Stimulated activated CD8-positive, alpha-beta memory T cell treated with anti-CD3 and anti-CD28 coated beads, Interleukin-2, amount 100 ng/mL, for 1 hour (primary cell): ENCODE measurements around the gene PACSIN3.

Experiments used
- DNase-seq, 2 donors: peaks; one replicate each; pipeline ENCODE4 v3.0.0-alpha.2; 2020; ENCODE audit warnings: low read depth in 2 of 2

Gene PACSIN3

DNA sequence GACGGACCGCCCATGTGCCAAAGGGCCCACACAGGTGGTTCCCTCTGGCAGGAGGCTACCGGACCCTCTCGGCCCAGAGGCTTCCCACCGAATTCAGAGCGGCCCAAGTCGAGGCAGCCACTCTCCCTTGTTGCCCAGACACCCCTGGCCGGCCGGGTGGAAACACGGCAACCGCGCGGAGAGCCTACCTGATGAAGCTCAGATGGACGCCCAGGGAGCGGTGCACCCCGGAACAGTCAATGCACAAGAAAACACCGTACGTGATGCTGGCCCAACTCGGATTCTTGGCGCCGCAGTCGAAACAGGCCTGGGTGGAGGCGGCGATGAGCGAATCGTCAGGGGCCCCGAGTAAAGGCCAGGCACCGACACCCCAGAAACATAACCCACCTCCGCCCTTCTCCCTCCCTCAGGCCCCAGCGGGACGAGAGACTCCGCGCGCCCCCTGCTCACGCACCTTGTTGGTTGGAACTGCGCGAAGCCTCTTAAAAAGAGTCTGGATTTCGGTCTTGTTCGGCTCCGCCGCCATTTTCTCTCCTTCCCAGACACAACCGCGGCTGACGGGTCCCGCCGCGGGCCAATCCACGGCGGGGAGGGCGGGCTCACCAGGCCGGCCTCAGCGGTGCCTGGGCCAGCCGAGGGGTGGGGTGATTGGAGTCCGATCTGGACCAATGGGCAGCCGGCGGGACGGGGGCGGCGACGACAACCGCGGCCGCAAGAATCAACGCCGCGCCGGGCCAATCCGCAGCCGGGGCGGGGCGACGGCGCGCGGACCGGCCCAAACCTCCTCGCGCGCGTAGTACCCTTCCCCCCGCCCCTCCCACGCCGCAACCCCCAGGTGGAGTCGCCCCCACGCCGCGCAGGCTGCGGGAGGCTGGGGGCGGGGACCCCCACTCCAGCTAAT, 9.7 kb downstream of the PACSIN3 start, which contains the start of gene ARFGAP2:
Gene ARFGAP2, minus strand, starts transcription at position 552 of the 901 bp plus-strand sequence. Its CDS starts 26 bp downstream, at position 526.
- peak; percentile 91 to 93 for DNase-seq

DNA sequence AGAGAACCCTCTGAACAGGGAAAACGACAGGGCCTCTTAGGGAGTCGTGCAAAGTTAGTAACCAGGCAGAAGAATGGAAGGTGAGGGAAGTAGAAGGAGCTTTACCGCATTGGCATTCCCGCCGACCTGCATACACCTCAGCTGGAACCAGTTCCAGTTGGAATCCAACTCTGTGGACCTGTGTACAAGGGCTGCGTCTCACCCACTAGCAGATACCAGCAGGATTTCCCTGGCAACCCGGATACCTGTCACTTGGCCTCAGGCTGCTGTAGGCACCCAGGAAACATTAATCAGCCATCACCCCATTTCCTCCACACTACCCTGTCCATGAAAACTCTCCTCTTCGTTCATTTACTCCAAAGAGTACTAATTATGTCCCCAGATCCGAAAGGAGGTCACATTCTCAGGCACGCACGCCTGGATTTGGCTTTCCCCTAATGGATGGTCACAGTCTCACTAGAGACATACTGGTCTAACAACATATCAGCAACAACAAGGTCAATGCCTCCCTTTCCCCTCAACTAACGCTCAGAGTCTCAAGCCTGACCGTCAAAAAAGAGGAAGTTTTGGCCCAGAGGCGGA, 10.4 kb downstream of the PACSIN3 start:
- DNase-seq: no peak

GRCh38 chr11:47172740-47173336, 13.4 kb downstream of the PACSIN3 start:
- no peak for DNase-seq

- no peak for DNase-seq
These were observed 14.4 kb downstream of the PACSIN3 start for GRCh38 chr11:47171856-47172255.

GRCh38 chr11:47171061-47171838, 15.0 kb downstream of the PACSIN3 start:
- no peak for DNase-seq

DNA sequence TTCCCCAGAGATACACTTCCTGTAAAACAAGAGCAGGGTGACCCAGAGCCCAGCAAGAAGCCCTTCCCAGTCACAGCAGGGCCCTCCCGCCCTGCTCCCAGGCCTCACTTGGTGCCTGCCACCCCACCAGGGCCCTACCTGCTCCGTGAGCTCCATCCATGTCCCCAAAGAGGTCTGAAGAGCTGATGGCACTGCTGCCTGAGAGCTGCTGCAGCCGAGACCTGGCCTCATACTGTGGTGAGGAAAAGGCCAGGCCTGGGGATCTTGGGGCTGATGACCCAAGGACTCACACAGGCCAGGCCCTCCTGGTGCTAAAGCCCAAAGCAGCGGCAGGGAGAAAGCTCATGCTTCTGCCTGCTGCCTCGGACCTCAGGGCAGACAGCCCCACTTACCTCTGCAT, 19.9 kb downstream of the PACSIN3 start:
- DNase-seq: no peak

DNA sequence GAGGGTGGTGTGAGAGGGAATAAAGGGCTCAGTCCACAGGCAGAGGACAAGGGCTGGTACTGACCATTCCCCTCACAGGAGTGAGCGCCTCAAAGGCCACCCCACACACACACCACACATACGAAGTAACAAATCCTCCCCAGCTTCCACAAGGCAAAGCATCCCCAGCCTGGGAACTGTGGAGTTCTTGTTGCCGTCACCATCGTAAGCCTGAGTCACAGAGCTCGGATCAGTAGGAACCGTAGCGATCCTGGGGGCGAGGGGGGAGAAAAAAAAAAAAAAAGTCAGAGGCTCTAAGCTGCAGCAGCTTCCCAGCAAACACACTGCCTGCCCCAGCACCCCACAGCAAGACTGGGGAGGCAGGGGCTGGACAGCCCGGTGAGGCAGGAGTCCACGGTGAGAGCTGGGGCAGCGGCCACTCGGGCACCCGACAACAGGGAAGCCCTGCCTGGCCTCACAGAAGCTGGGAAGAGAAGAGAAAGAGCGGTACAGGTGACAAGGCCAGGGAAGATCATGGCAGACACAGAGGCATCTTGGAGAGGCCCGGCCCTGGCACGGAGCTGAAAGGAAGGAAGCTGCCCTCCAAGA, 20.9 kb downstream of the PACSIN3 start:
- no peak for DNase-seq

GRCh38 chr11:47164321-47164720, 21.9 kb downstream of the PACSIN3 start:
- no peak for DNase-seq

GRCh38 chr11:47163898-47164297, 22.3 kb downstream of the PACSIN3 start:
- DNase-seq: no peak

GRCh38 chr11:47163193-47163592, 23.0 kb downstream of the PACSIN3 start:
- no peak for DNase-seq

GRCh38 chr11:47162426-47162825, 23.8 kb downstream of the PACSIN3 start:
- DNase-seq: no peak

DNA sequence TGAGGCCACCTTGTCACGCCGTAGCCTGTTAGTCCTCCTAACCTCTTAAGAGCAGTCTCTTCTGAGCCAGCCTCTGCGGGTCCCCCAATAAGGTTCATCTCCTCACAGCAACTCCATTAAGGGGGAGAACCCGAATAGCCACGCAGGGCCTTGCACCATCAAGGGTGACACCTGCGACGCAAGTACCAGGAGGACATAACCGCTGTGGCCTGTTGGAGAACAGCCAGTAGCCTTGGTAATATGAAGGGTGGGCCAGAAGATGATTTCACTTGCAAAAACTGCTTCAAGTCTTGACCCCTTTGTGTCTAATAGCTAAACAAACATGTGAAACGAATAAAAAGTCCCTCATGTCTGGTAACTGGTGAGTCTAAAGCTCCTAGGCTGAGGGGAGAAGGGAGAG, 24.3 kb downstream of the PACSIN3 start:
- no peak for DNase-seq

DNA sequence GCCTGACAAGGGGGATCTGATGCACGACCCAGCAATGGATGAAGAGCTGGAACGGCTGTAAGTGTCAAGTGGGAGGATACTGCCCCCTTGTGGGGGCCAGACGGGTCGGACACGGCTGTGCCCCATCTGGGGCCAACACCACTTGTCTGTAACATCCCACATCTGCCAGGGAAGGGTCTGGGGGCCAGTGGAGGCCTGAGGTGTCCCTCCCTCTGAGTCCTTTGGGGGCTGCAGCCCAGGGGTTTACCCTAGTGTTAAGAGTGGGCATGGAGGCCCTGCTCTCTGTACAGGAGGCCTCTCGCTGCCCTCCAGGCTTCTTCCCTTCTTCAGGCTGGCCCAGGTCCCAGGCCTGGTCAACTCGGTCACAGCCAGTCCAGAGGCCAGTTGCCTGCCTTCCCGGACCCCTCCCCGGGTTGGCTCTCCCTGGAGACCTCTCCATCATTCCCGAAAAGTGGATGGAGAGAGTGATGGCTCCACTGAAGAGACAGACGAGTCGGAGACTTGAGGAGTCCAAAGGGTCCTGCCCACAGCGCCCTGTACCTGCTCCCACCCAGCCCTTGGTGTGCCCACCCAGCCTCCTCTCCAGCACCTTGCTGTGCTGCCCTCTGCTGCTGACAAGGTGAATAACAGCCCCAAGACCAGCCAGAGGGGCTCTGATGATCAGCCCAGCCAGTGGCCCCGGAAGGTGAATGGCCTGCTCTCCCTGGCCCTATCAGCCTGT, 24.9 kb downstream of the PACSIN3 start:
- DNase-seq: peak in 1 of 2 donors; percentile 40

- DNase-seq: no peak
These were observed 25.5 kb downstream of the PACSIN3 start for GRCh38 chr11:47160753-47161133.

GRCh38 chr11:47158242-47158641, 28.0 kb downstream of the PACSIN3 start:
- no peak for DNase-seq

- no peak for DNase-seq
These were observed 28.4 kb downstream of the PACSIN3 start for GRCh38 chr11:47157805-47158204.

- DNase-seq: no peak
These were observed 29.3 kb downstream of the PACSIN3 start for GRCh38 chr11:47156951-47157350.

DNA sequence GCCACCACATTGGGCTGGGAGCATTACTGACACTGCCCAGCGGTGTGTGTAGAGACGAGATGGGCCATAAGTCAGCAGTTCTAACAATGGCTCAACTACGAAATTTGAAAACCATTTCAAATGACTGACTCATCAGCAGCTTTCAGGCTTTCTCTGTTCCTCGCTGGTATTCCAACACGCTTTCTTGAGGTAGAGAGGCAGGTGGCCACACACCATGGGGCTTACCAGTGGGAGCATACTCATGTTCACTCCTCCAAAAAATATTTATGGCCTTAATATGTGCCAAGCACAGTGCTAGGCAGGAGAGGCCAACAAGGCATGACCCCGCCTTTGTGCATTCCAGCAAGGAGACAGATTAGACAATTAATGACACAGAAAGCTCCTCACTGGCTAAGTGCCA, 29.9 kb downstream of the PACSIN3 start:
- DNase-seq: no peak

- no peak for DNase-seq
These were observed 30.4 kb downstream of the PACSIN3 start for GRCh38 chr11:47155879-47156278.

DNA sequence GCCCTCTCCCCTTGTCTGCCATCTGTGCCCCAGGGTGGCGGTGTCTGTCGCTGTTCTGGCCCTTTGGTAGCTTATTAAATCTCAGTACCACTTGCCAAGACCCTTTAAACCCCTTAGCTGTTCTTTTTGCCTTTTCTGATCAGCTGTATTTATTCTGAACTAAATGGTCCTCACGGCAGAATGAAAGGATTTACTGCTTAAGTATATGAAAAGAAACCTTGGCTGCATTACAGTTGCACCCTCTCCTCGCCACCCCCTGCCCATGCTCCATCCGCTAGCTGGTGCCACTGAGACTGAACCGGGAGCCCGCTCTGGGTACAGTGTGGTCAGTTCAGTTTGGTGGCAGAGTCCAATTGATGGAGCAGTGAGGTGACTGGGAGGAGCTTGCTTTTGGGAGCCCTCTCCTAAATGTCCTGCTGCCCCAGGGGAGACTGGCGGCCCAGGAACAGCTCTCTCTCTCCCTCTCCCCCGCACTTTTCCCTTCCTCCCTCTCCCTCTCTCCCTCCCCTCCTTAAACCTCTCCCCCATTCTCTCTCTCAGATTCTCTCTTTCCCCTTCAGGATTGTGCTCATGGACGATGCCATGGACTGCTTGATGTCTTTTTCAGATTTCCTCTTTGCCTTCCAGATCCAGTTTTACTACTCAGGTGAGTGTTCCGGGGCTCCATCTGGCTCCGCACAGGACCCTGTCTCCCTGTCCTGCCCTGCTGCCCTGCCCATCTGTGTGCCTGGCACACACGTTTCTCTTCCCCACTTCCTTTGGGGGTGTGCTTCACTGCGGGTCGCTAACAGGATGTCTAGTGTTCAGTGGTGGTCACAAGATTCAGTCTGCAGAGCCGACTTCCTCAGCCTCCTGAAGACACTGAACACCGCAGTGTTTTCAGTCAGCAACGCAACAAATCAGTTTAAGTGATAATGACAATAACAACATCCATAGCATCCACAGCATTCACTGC, 31.3 kb downstream of the PACSIN3 start:
- no peak for DNase-seq
